Kidney (tissue), 14 donors: ENCODE results near the gene ACTN4. TPM values are rescaled to one million over a fixed set of nuclear protein-coding genes. Genes with fewer than 3 reads are reported as not detected.

ENCODE experiments used
- DNase-seq, 5 donors: peaks; one replicate each; pipeline ENCODE4 v3.0.0-alpha.2; 2013 to 2020
- FAIRE-seq: peaks from 2 replicates; lab custom pipeline; 2012; peaks lifted over from hg19 to GRCh38; lab: Jason Lieb, UNC
- H3K27ac ChIP-seq, 2 donors: one replicate each; pipeline ENCODE4 v1.7.0; 2013; ENCODE audit warnings: low read depth in 2 of 2, low read length in 2 of 2, inconsistent platforms in 1 of 2
- H3K27me3 ChIP-seq: one replicate; pipeline ENCODE4 v1.7.1; 2013; ENCODE audit warnings: low read length, inconsistent platforms; ENCODE audit not compliant: control insufficient read depth, insufficient read depth
- H3K36me3 ChIP-seq, 3 donors: one replicate each; pipeline versions ENCODE4 v1.7.0 to v1.7.1; 2013; ENCODE audit warnings: low read length in 3 of 3, control low read depth in 1 of 3, inconsistent platforms in 1 of 3; ENCODE audit not compliant: insufficient read depth in 3 of 3, control insufficient read depth in 2 of 3
- H3K4me1 ChIP-seq, 3 donors: one replicate each; pipeline versions ENCODE4 v1.7.0 to v1.7.1; 2013; ENCODE audit warnings: low read length in 3 of 3, inconsistent platforms in 1 of 3, low read depth in 1 of 3; ENCODE audit not compliant: control insufficient read depth in 2 of 3, insufficient read depth in 2 of 3
- H3K4me3 ChIP-seq, 3 donors: one replicate each; pipeline versions ENCODE4 v1.7.0 to v1.8.1; 2013; ENCODE audit warnings: low read length in 3 of 3, control low read depth in 1 of 3, inconsistent platforms in 1 of 3
- H3K9ac ChIP-seq, 3 donors: one replicate each; pipeline versions ENCODE4 v1.7.0 to v1.7.1; 2013; ENCODE audit warnings: low read length in 3 of 3, control low read depth in 1 of 3, inconsistent platforms in 1 of 3
- H3K9me3 ChIP-seq, 3 donors: one replicate each; pipeline versions ENCODE4 v1.7.0 to v1.7.1; 2013; ENCODE audit warnings: low read length in 3 of 3, control low read depth in 1 of 3, inconsistent platforms in 1 of 3; ENCODE audit not compliant: control insufficient read depth in 2 of 3, insufficient read depth in 1 of 3
- CTCF ChIP-seq: IDR thresholded peaks from 3 replicates; pipeline ENCODE4 v1.5.1; 2012; ENCODE audit warnings: mild to moderate bottlenecking, moderate library complexity, borderline replicate concordance; ENCODE audit not compliant: insufficient read depth; ENCODE audit errors: extremely low read depth
- intact Hi-C: fragments of 100-400 bp; cut with DNase I; formaldehyde crosslinking; loops from one replicate; pipeline ENCODE4 v1.11.1; 2022
- polyA plus RNA-seq: library from polyadenylated mRNA; stranded (reverse); fragments of 350-450 nt; fragmentation: Illumina TruSeq; extraction: RNeasy Lipid Tissue Mini Kit (QIAGEN cat#74804); gene quantifications from one replicate; pipeline ENCODE4 v1.2.3, GENCODE V29; 2014; ENCODE audit warnings: low read depth, low replicate concordance; ENCODE audit not compliant: insufficient read depth
- total RNA-seq: library from RNA; stranded (reverse); fragmentation: NEBNext Ultra II Directional; extraction: Animal tissue kit (Norgen Biotek cat#: 25700); gene quantifications from one replicate; pipeline ENCODE4 v1.2.1, GENCODE V29; 2021
- donor health status: control.
- donor health status: control.
- donor health status: control.
- donor health status: control.
- donor health status: control.
- donor health status: DM: yes; HTN: yes; CAD: no.
- donor health status: Normal renal cell carcinoma (clear cell type).

Gene ACTN4
- total and polyA plus RNA-seq, 2 donors from 2014 or later, result 231 to 606 TPM

- Histone ChIP-seq H3K27ac (peak overlapping the region; percentile 94 to 96), H3K4me3 (peak overlapping the region in 1 of 3 donors; percentile 8)
- peak in 4 of 5 donors; percentile 59 to 88 (median 75) for DNase-seq
Measured at GRCh38 chr19:38666663-38667511, 19.4 kb downstream of the ACTN4 start.

GRCh38 chr19:38667661-38668171 is 20.3 kb downstream of the ACTN4 start:
- H3K4me3 ChIP-seq, result peak overlapping the region in 1 of 3 donors; percentile 8
- FAIRE-seq (no peak), DNase-seq (peak in 4 of 5 donors; percentile 1 to 91 (median 76))
- H3K27ac ChIP-seq, result peak overlapping the region; percentile 94 to 96
- H3K9ac ChIP-seq, result peak overlapping the region in 2 of 3 donors; percentile 19 to 87
- no peaks in the 10 kb centered on the region for H3K9me3 ChIP-seq
- TF ChIP-seq CTCF, result no peak
- H3K27me3 ChIP-seq, result no peaks in the 10 kb centered on the region
- peaks cover 33 to 81% (median 80%) of the 10 kb centered on the region in 3 donors for H3K4me1 ChIP-seq
- intact Hi-C loops, result no loop called here
- H3K36me3 ChIP-seq, result no peaks in the 10 kb centered on the region

More at GRCh38 chr19:38666663-38667511, 19.4 kb downstream of the ACTN4 start:
- Histone ChIP-seq H3K4me1 (peaks cover 40 to 87% (median 86%) of the 10 kb centered on the region in 3 donors), H3K27me3 (no peaks in the 10 kb centered on the region), H3K36me3 (no peaks in the 10 kb centered on the region), H3K9me3 (no peaks in the 10 kb centered on the region), H3K9ac (peak overlapping the region; percentile 2 to 87 (median 54))
- intact Hi-C loops, result no loop called here
- no peak for FAIRE-seq
- TF ChIP-seq CTCF, result no peak

GRCh38 chr19:38669552-38669951 is 22.1 kb downstream of the ACTN4 start:
- intact Hi-C loops, result no loop called here
- DNase-seq, result peak in 1 of 5 donors; percentile 67
- H3K27ac ChIP-seq, result peak overlapping the region; percentile 94 to 96
- peak overlapping the region in 1 of 3 donors; percentile 5 for H3K4me3 ChIP-seq
- no peaks in the 10 kb centered on the region for H3K9me3 ChIP-seq
- no peaks in the 10 kb centered on the region for H3K36me3 ChIP-seq
- no peak for TF ChIP-seq CTCF
- H3K9ac ChIP-seq, result peak overlapping the region in 1 of 3 donors; percentile 52
- peaks cover 27 to 71% (median 70%) of the 10 kb centered on the region in 3 donors for H3K4me1 ChIP-seq
- no peaks in the 10 kb centered on the region for H3K27me3 ChIP-seq
- FAIRE-seq, result no peak
